Body of pancreas (tissue), 4 donors: Measurements from ENCODE around the gene DCP2.

Experiments used
- CTCF ChIP-seq, 7 experiments: fragments of 450-650 bp in 4 of 7; fragments of 200-600 bp in 3 of 7; sonication (generic) in 3 of 7; IDR thresholded peaks; one replicate each; pipeline ENCODE4 v1.5.1; 2016 to 2019; ENCODE audit warnings: antibody characterized with exemption in 7 of 7
- POLR2A ChIP-seq, 3 donors: fragments of 450-650 bp; IDR thresholded peaks; one replicate each; pipeline ENCODE4 v1.6.1; 2016; ENCODE audit warnings: antibody characterized with exemption in 3 of 3, mild to moderate bottlenecking in 2 of 3

DNA sequence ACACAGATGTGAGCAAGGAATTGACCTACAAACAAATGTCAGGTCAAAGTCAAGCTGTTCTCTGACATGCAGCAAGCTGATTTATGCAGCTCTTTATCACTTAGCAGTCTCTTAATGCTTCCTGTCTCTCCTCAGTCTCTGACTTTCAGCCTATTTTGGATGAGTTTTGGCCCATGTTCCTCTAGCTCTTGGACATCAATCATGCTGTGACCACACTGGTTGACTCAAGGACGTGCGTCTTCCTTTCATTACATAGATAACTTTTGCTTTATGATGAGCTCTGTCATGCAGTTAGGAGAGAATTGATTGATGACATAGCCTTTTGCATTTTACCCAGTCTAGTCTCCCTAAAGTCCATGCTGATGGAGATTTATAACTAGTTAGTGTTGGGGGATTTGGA, 45.1 kb upstream of the DCP2 start:
- no peak for TF ChIP-seq CTCF (IDR thresholded peaks at IDR 0.05)
- TF ChIP-seq POLR2A (IDR thresholded peaks at IDR 0.05): no peak
